A673 (cell line): ENCODE measurements around the gene THBS2.

Experiments
- CTCF ChIP-seq: fragments of 300-800, 200-600 bp; sonication (generic); conservative IDR thresholded peaks from 2 replicates; pipeline ENCODE4 v1.5.1; 2017; ENCODE audit warnings: low read depth, mild to moderate bottlenecking, antibody characterized with exemption, low read length, moderate library complexity, mixed read lengths
- EZH2 ChIP-seq: fragments of 200-600 bp; sonication (generic); IDR thresholded peaks from 2 replicates; pipeline ENCODE4 v1.6.1; 2017; ENCODE audit warnings: borderline replicate concordance, low read depth, mild to moderate bottlenecking, mixed read lengths, antibody characterized with exemption, low read length; ENCODE audit not compliant: poor library complexity, severe bottlenecking

DNA sequence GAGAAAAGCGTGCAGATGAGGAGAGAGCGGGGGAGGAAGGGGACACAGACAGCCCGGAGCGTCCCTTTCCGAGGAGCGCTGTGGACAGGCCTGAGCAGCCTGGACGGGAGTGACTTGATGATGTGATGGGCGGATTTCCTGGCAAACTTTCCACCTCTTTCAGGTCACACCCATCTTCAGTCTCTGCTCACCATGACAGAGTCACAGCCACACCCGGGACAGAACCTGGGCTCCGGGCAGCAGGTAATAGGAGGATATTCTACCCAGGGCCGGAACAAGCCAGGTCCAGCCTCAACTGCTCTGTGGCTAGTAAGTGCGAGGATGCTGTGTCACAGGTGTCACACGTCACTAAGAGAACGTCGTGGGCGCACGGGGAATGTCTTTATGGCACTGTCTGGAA lies 84.3 kb downstream of the THBS2 start:
- TF ChIP-seq CTCF (no peak), EZH2 (no peak)
